IMR-90 (cell line): ENCODE results near the gene MPST. TPM values are rescaled to one million over a fixed set of nuclear protein-coding genes. Genes with fewer than 3 reads are reported as not detected.

ENCODE experiments used
- ATAC-seq: fragments of 200-7000 bp; cut with Tn5 transposase; 2 replicates; pipeline ENCODE4 v1.9.1; 2020; ENCODE audit warnings: low read depth, mild to moderate bottlenecking, moderate library complexity
- BruUV-seq: library from RNA; stranded (reverse); fragments of 400-500 nt; replicated peaks from 2 replicates; lab custom pipeline; 2021; lab: Mats Ljungman, UMichigan
- CTCF ChIA-PET: fragments of 300-600 bp; formaldehyde crosslinking; extraction: SDS; loops from one replicate; lab custom pipeline; 2021; ENCODE audit warnings: antibody characterized with exemption; lab: Yijun Ruan, JAX
- POLR2A ChIA-PET: fragments of 300-600 bp; sonication (Branson Sonifier 250); formaldehyde crosslinking; loops from one replicate; lab custom pipeline; 2022; ENCODE audit warnings: antibody characterized with exemption; ENCODE audit not compliant: unreplicated experiment; lab: Charles Lee
- DNase-seq: peaks from one replicate; pipeline ENCODE4 v3.0.0; 2013
- H2AFZ ChIP-seq: replicated peaks from 2 replicates; pipeline ENCODE3; 2013; ENCODE audit warnings: low read length, mild to moderate bottlenecking; ENCODE audit not compliant: poor library complexity
- H2AK5ac ChIP-seq: 2 replicates; pipeline ENCODE4 v1.6.1; 2013; ENCODE audit warnings: low read depth, low read length, inconsistent platforms
- H2AK9ac ChIP-seq: replicated peaks from 2 replicates; pipeline ENCODE3; 2013; ENCODE audit warnings: mild to moderate bottlenecking, low read depth, low read length, moderate library complexity; ENCODE audit not compliant: poor library complexity
- H2BK120ac ChIP-seq: 2 replicates; pipeline ENCODE4 v1.6.1; 2013; ENCODE audit warnings: low read depth, low read length, inconsistent platforms
- H2BK15ac ChIP-seq: 3 replicates; pipeline ENCODE4 v1.6.1; 2013; ENCODE audit warnings: low read depth, low read length, inconsistent platforms
- H2BK20ac ChIP-seq: 2 replicates; pipeline ENCODE4 v1.6.1; 2013; ENCODE audit warnings: low read depth, mild to moderate bottlenecking, inconsistent platforms, low read length, moderate library complexity
- H2BK5ac ChIP-seq: 2 replicates; pipeline ENCODE4 v1.6.1; 2013; ENCODE audit warnings: mild to moderate bottlenecking, low read depth, low read length, inconsistent platforms; ENCODE audit not compliant: poor library complexity, severe bottlenecking
- H3K14ac ChIP-seq: replicated peaks from 2 replicates; pipeline ENCODE4 v1.6.1; 2013; ENCODE audit warnings: low read depth, low read length, inconsistent platforms
- H3K18ac ChIP-seq: 2 replicates; pipeline ENCODE4 v1.6.1; 2013; ENCODE audit warnings: low read depth, low read length, control low read depth
- H3K23ac ChIP-seq: 2 replicates; pipeline ENCODE4 v1.6.1; 2013; ENCODE audit warnings: low read depth, low read length, inconsistent platforms
- H3K27ac ChIP-seq: 2 replicates; pipeline ENCODE4 v1.5.1; 2013; ENCODE audit warnings: mild to moderate bottlenecking, control low read depth, low read length; ENCODE audit not compliant: insufficient read depth
- H3K27me3 ChIP-seq: 2 replicates; pipeline ENCODE4 v1.6.1; 2013; ENCODE audit warnings: low read length; ENCODE audit not compliant: control insufficient read depth, insufficient read depth
- H3K36me3 ChIP-seq: 2 replicates; pipeline ENCODE4 v1.6.1; 2013; ENCODE audit warnings: low read length, mixed read lengths; ENCODE audit not compliant: control insufficient read depth, insufficient read depth
- H3K4ac ChIP-seq: 2 replicates; pipeline ENCODE4 v1.6.1; 2013; ENCODE audit warnings: low read depth, low read length, inconsistent platforms
- H3K4me1 ChIP-seq: 2 replicates; pipeline ENCODE4 v1.6.1; 2013; ENCODE audit warnings: low read length, mixed read lengths; ENCODE audit not compliant: control insufficient read depth, insufficient read depth
- H3K4me2 ChIP-seq: 2 replicates; pipeline ENCODE4 v1.6.1; 2013; ENCODE audit warnings: low read depth, mild to moderate bottlenecking, control low read depth, low read length, moderate library complexity
- H3K4me3 ChIP-seq: 2 replicates; pipeline ENCODE4 v1.5.1; 2013; ENCODE audit warnings: low read depth, mild to moderate bottlenecking, control low read depth, low read length, moderate library complexity; ENCODE audit not compliant: insufficient read depth
- H3K56ac ChIP-seq: 2 replicates; pipeline ENCODE4 v1.6.1; 2013; ENCODE audit warnings: low read length, inconsistent platforms; ENCODE audit not compliant: insufficient read depth; ENCODE audit errors: extremely low read depth
- H3K79me1 ChIP-seq, 2 experiments: 2 replicates each; pipeline ENCODE4 v1.6.1; 2013; ENCODE audit warnings: low read length in 2 of 2, inconsistent platforms in 1 of 2, low read depth in 1 of 2
- H3K9ac ChIP-seq: 2 replicates; pipeline ENCODE4 v1.6.1; 2013; ENCODE audit warnings: low read depth, low read length, control low read depth
- H3K9me1 ChIP-seq: 2 replicates; pipeline ENCODE4 v1.6.1; 2013; ENCODE audit warnings: low read length, inconsistent platforms; ENCODE audit not compliant: insufficient read depth
- H3K9me3 ChIP-seq: 2 replicates; pipeline ENCODE4 v1.6.1; 2013; ENCODE audit warnings: low read length; ENCODE audit not compliant: control insufficient read depth, insufficient read depth
- H4K20me1 ChIP-seq: 2 replicates; pipeline ENCODE4 v1.6.1; 2013; ENCODE audit warnings: low read length, inconsistent platforms; ENCODE audit not compliant: insufficient read depth
- H4K5ac ChIP-seq: 2 replicates; pipeline ENCODE4 v1.6.1; 2013; ENCODE audit warnings: mild to moderate bottlenecking, low read depth, low read length, control low read depth
- H4K8ac ChIP-seq, 2 experiments: 2 replicates each; pipeline ENCODE4 v1.6.1; 2013; ENCODE audit warnings: low read depth in 2 of 2, low read length in 2 of 2, control low read depth in 1 of 2, inconsistent platforms in 1 of 2
- H4K91ac ChIP-seq: 2 replicates; pipeline ENCODE4 v1.6.1; 2013; ENCODE audit warnings: low read depth, low read length, inconsistent platforms; ENCODE audit not compliant: insufficient read depth
- FOS ChIP-seq: fragments of 150-350 bp; IDR thresholded peaks from 2 replicates; pipeline ENCODE4 v1.6.1; 2016; ENCODE audit warnings: low read depth, low read length
- MAZ ChIP-seq: IDR thresholded peaks from 2 replicates; pipeline ENCODE4 v1.6.1; 2012; ENCODE audit warnings: low read depth, mild to moderate bottlenecking, low read length, improper control_type of control experiment, moderate library complexity, borderline replicate concordance
- WGBS, 2 experiments: methylation state at CpG; one replicate each; pipeline versions ENCODE4 v1.1.5 to v1.1.7; 2013; ENCODE audit warnings: missing lambda C conversion rate in 2 of 2; ENCODE audit not compliant: insufficient read length in 1 of 2; ENCODE audit errors: extremely low coverage in 2 of 2; 5-methylcytosine and 5-hydroxymethylcytosine counted together
- dilution Hi-C: fragments of 300-500 bp; cut with HindIII; formaldehyde crosslinking; loops from one replicate; pipeline ENCODE4 v1.14.3; 2018; ENCODE audit warnings: low sequenced_read_pairs; ENCODE audit not compliant: unreplicated experiment
- in situ Hi-C: fragments of 300-500 bp; cut with MboI; formaldehyde crosslinking; loops from 3 replicates; pipeline ENCODE4 v1.14.3; 2019; ENCODE audit warnings: low sequenced_read_pairs, inconsistent platforms, mixed read lengths
- intact Hi-C: fragments of 100-400 bp; cut with micrococcal nuclease; formaldehyde crosslinking; loops from 2 replicates; pipeline ENCODE4 v1.10.0; 2022
- polyA plus RNA-seq, 3 experiments: library from polyadenylated mRNA; depleted of rRNA; stranded (reverse); fragments of >200 nt; gene quantifications; 2 replicates each; pipeline ENCODE4 v1.2.3, GENCODE V29; 2012; ENCODE audit warnings: low replicate concordance in 1 of 3
- total RNA-seq: library from RNA; depleted of rRNA; stranded (reverse); fragments of >200 nt; gene quantifications from 2 replicates; pipeline ENCODE4 v1.2.3, GENCODE V29; 2012

The MPST gene
- total and polyA plus RNA-seq, 2 of the 4 experiments (the other 2 are of a cell fraction) = 19.2 to 43.0 TPM

- TF ChIP-seq MAZ (no peak), FOS (no peak)
- Histone ChIP-seq H2BK120ac (no peak overlapping the region), H4K91ac (no peak overlapping the region), H4K5ac (no peak overlapping the region), H3K23ac (no peak overlapping the region), H3K4ac (no peak overlapping the region), H3K9ac (no peak overlapping the region), H3K4me2 (no peak overlapping the region), H3K14ac (no peak overlapping the region), H3K4me1 (no peaks in the 10 kb centered on the region), H4K20me1 (no peaks in the 10 kb centered on the region), H2AK9ac (no peak overlapping the region), H4K8ac (no peak overlapping the region), H3K27me3 (no peaks in the 10 kb centered on the region), H3K4me3 (no peak overlapping the region), H2AFZ (no peak overlapping the region), H3K18ac (no peak overlapping the region), H2BK5ac (no peak overlapping the region), H3K9me1 (no peaks in the 10 kb centered on the region), H2BK20ac (no peak overlapping the region), H3K79me1 (no peaks in the 10 kb centered on the region), H3K56ac (no peak overlapping the region), H2BK15ac (no peak overlapping the region), H2AK5ac (no peak overlapping the region), H3K36me3 (peaks cover 34% of the 10 kb centered on the region), H3K9me3 (no peaks in the 10 kb centered on the region), H3K27ac (no peak overlapping the region)
- intact Hi-C loops (no loop called here), in situ Hi-C loops (no loop called here), dilution Hi-C loops (no loop called here)
- DNase-seq (no peak), ATAC-seq (no peak)
- ChIA-PET CTCF (no interaction called here), POLR2A (no interaction called here)
- 95% methylated on average over 6 of the region's 28 CpGs; no CpG with 5 or more reads in 1 of the 2 experiments for WGBS, 2 experiments
- BruUV-seq = no TSS peak
Measured at GRCh38 chr22:37060801-37061610, 41.5 kb downstream of the MPST start.
